Measurements from ENCODE around the gene RIN3. TPM values are rescaled to one million over a fixed set of nuclear protein-coding genes. Genes with fewer than 3 reads are reported as not detected.

Gene RIN3
- total RNA-seq, 1 donor from 2014 or later, result 12.7 TPM

DNA sequence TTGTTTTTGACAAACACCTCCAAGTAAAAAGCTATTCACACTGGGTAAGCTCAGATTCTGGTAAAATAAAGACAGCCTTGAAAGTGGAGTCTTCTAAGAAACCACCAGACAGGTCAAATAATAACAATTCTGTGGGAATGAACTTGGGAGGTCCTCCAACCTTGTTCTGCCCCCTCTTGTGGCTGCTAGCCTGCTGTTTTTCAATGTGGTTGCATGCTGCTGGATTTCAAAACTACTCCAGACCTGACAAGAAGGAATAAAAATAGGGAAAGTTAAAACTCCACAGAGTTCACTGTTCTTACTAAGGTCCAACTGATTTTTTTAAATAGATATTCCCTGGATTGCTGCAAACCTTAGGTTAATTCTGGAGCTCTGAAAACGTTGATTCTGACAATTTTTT lies 32.2 kb upstream of the RIN3 start:
- Mint-ChIP-seq H3K27me3 (ENCODE audit: low read depth) (peaks cover 2% of the 10 kb centered on the region), H3K27ac (ENCODE audit: unreplicated experiment) (no peak overlapping the region), H3K9me3 (no peaks in the 10 kb centered on the region), H3K4me1 (no peaks in the 10 kb centered on the region), H3K4me3 (no peak overlapping the region), H3K36me3 (ENCODE audit: low read depth) (no peaks in the 10 kb centered on the region)
- TF ChIP-seq, protein P1, sequence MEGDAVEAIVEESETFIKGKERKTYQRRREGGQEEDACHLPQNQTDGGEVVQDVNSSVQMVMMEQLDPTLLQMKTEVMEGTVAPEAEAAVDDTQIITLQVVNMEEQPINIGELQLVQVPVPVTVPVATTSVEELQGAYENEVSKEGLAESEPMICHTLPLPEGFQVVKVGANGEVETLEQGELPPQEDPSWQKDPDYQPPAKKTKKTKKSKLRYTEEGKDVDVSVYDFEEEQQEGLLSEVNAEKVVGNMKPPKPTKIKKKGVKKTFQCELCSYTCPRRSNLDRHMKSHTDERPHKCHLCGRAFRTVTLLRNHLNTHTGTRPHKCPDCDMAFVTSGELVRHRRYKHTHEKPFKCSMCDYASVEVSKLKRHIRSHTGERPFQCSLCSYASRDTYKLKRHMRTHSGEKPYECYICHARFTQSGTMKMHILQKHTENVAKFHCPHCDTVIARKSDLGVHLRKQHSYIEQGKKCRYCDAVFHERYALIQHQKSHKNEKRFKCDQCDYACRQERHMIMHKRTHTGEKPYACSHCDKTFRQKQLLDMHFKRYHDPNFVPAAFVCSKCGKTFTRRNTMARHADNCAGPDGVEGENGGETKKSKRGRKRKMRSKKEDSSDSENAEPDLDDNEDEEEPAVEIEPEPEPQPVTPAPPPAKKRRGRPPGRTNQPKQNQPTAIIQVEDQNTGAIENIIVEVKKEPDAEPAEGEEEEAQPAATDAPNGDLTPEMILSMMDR (conservative IDR thresholded peaks at IDR 0.05), result no peak
- DNase-seq (ENCODE audit: low read depth, low spot score), result no peak

DNA sequence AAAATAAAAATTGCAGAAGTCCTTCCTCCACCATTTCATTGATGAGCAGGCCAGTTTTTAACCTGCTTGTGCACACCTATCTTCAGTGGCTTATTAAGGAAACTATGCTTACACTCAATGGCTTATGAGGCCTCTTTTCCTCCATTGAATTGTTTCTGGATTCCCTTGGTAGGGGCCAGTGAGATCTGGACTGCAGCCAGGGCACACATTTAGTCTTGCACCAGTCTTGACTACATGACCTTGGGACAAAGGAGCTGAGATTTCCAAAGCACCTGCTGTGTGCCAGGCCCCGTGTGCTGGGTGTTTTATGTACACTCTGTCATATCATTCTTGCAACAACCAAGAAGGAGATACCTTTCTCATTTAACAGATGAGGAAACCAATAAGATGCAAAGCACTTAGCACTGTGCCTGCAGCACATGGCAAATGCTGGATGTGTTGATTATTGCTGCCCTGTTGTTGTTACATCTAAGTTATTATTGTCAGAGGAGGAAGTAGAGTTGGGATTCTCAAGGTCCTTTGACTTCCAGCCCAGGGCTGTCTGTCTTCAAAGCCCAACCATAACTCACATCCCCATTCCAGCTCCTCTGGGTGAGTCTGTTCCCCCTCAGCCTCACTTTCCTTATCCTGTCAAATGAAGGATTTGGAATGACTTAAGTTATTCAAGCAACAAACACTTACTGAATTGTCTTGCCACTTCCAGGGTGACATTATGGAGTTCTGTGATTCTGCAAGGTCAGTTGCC lies 31.6 kb upstream of the RIN3 start:
- no peaks in the 10 kb centered on the region for H3K9me3 Mint-ChIP-seq
- no peak for DNase-seq (ENCODE audit: low read depth, low spot score)
- H3K27me3 Mint-ChIP-seq (ENCODE audit: low read depth), result peaks cover 2% of the 10 kb centered on the region
- H3K4me3 Mint-ChIP-seq, result no peak overlapping the region
- no peak overlapping the region for H3K27ac Mint-ChIP-seq (ENCODE audit: unreplicated experiment)
- H3K36me3 Mint-ChIP-seq (ENCODE audit: low read depth), result no peaks in the 10 kb centered on the region
- H3K4me1 Mint-ChIP-seq, result peaks cover 1% of the 10 kb centered on the region
- TF ChIP-seq, protein P1 (conservative IDR thresholded peaks at IDR 0.05), result no peak

DNA sequence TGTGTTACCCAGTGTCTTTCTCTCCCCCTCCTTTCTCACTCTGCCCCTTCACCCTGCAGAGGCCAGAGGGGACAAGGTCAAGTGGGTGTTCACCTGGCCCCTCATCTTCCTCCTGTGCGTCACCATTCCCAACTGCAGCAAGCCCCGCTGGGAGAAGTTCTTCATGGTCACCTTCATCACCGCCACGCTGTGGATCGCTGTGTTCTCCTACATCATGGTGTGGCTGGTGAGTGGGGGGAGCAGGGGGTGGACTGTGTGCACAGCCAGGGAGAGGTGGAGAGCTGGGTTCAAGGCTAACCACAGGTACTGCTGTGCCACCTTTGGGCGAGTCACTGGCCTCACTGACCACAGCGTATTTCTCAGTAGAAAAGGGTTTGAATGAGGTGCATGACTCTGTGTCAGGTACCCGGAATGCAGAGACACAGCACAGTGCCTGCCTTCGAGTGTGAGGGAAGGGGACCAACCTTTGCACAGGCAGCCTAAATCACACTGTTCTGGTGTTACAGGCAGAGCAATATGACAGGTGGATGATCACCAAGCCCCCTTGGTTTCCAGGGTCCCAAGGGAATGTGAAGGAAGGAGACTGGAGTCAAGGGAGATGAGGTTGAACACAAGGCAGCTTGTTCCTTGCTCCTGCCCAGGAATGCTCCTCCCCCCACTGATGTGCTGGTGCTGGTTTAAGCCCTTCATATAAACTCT lies 30.8 kb upstream of the RIN3 start:
- peaks cover 8% of the 10 kb centered on the region for H3K4me1 Mint-ChIP-seq
- no peak overlapping the region for H3K4me3 Mint-ChIP-seq
- no peak for DNase-seq (ENCODE audit: low read depth, low spot score)
- no peak overlapping the region for H3K27ac Mint-ChIP-seq (ENCODE audit: unreplicated experiment)
- no peaks in the 10 kb centered on the region for H3K36me3 Mint-ChIP-seq (ENCODE audit: low read depth)
- TF ChIP-seq, protein P1 (conservative IDR thresholded peaks at IDR 0.05), result no peak
- no peaks in the 10 kb centered on the region for H3K9me3 Mint-ChIP-seq
- peaks cover 2% of the 10 kb centered on the region for H3K27me3 Mint-ChIP-seq (ENCODE audit: low read depth)

DNA sequence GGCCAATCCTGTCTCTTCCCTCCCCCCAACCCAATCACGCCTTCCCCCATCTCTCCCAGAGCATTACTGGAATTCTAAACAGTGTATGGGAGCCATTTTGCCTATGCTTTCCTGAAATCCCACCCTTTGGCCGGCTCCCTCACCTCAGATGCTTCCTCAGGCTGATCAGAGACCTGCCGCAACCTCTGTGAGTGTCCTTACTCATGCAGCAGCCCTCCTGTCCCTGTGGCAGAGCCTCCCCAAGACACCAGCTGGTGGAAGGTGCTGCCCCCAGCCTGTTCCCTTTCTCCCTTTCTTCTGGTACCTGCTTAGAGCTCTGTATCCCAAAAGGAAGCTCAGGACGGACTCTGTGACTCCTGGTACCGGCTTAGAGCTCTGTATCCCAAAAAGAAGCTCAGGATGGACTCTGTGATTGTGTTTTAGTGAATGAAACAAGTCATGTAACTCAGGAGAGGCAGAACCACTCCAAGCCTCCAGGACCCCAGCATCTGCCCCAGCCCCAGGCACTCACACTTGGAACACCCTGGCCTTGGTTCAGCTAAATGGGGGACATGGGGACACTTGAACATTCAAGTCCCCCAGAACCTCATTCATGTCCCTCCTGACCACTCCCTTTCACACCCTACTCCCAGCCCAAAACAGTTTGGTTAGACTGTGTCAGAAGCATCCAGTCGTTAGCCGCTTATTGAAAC lies 29.3 kb upstream of the RIN3 start:
- Mint-ChIP-seq H3K27ac (ENCODE audit: unreplicated experiment) (no peak overlapping the region), H3K9me3 (no peaks in the 10 kb centered on the region), H3K4me3 (no peak overlapping the region), H3K4me1 (peaks cover 13% of the 10 kb centered on the region), H3K36me3 (ENCODE audit: low read depth) (no peaks in the 10 kb centered on the region), H3K27me3 (ENCODE audit: low read depth) (peaks cover 2% of the 10 kb centered on the region)
- TF ChIP-seq, protein P1 (conservative IDR thresholded peaks at IDR 0.05), result no peak
- no peak for DNase-seq (ENCODE audit: low read depth, low spot score)

DNA sequence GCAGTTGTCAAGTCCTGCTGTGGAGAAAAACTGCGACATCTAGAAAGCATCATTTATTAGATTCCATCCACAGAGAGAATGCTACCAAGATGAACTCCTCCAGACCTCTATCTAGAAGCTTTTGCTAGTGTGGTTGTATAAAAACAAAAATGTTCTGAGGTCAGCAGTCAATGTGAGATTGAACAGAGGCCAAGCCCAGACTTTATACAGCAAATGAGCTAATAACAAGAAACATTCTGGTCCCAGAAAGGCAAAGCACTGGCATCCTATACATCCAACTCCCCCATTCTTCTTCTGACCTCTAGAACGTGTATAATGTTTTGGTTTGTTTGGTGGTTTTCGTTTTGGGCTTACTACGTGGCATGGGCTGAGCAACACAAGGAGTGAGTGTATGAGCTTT lies 26.7 kb upstream of the RIN3 start:
- TF ChIP-seq, protein P1 (conservative IDR thresholded peaks at IDR 0.05), result no peak
- no peak for DNase-seq (ENCODE audit: low read depth, low spot score)
- Mint-ChIP-seq H3K4me3 (no peak overlapping the region), H3K9me3 (no peaks in the 10 kb centered on the region), H3K4me1 (peaks cover 23% of the 10 kb centered on the region), H3K27ac (ENCODE audit: unreplicated experiment) (no peak overlapping the region), H3K27me3 (ENCODE audit: low read depth) (no peaks in the 10 kb centered on the region), H3K36me3 (ENCODE audit: low read depth) (no peaks in the 10 kb centered on the region)

Data from neural crest cell (in vitro differentiated cells).